Pulmonary artery endothelial cell (primary cell): Measurements from ENCODE around the gene PRPF38A. TPM values are rescaled to one million over a fixed set of nuclear protein-coding genes. Genes with fewer than 3 reads are reported as not detected.

Experiments
- DNase-seq: peaks from one replicate; pipeline ENCODE4 v3.0.0-alpha.2; 2011; ENCODE audit warnings: low read depth, low spot score
- total RNA-seq: library from RNA; depleted of rRNA; stranded (reverse); fragments of >200 nt; gene quantifications from 2 replicates; pipeline ENCODE4 v1.2.3, GENCODE V29; 2014

Gene PRPF38A
- total RNA-seq, 1 donor from 2014 or later = 12.7 TPM

DNA sequence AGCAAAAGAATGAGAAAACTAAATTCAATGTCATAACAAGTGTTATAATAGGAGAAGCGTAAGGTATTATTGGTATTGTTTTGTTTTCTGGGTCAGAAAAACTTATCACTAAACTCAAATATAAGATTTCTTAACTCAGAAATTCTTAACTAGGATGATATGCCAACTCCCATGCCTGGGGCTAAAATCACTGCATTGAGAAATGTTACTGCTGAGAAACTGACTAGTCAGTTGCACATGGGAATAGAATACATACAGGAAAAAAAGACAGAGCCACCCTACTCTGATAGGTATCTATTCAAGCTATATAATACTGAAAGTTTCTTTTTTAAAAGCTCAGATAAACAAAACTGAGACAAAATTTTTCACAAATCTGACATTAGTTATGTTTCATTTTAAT lies 56.3 kb downstream of the PRPF38A start:
- DNase-seq = no peak

GRCh38 chr1:52461821-52462220 lies 57.4 kb downstream of the PRPF38A start:
- DNase-seq = no peak

- DNase-seq = no peak
Measured at GRCh38 chr1:52463891-52464290, 59.5 kb downstream of the PRPF38A start.

- DNase-seq = no peak
Measured at GRCh38 chr1:52469108-52469507, 64.7 kb downstream of the PRPF38A start.

Other genes starting within 250 kb of the PRPF38A start
- 22.8 and 53.4 TPM in 2 replicates for gene CC2D1B, start 38.4 kb upstream of the PRPF38A start, total RNA-seq
- 8.6 and 12.8 TPM in 2 replicates for gene ORC1, start 179 bp upstream of the PRPF38A start, total RNA-seq
- 16.0 and 18.4 TPM in 2 replicates for gene TUT4, start 148.5 kb downstream of the PRPF38A start, total RNA-seq
- 11.5 and 16.9 TPM in 2 replicates for gene GPX7, start 197.8 kb downstream of the PRPF38A start, total RNA-seq
- gene SHISAL2A, start 228.6 kb downstream of the PRPF38A start, total RNA-seq = not detected in 2 replicates